ENCODE results near the gene AQP10. TPM values are rescaled to one million over a fixed set of nuclear protein-coding genes. Genes with fewer than 3 reads are reported as not detected.

AQP10 gene
- not detected in 5 replicates for total RNA-seq (2022; extraction: Qiagen RNA extraction)

GRCh38 chr1:154320882-154321608 is at the start of gene AQP10:
AQP10 (plus strand) TSS chr1:154321093; CDS start chr1:154321156, 63 bp downstream.

DNA sequence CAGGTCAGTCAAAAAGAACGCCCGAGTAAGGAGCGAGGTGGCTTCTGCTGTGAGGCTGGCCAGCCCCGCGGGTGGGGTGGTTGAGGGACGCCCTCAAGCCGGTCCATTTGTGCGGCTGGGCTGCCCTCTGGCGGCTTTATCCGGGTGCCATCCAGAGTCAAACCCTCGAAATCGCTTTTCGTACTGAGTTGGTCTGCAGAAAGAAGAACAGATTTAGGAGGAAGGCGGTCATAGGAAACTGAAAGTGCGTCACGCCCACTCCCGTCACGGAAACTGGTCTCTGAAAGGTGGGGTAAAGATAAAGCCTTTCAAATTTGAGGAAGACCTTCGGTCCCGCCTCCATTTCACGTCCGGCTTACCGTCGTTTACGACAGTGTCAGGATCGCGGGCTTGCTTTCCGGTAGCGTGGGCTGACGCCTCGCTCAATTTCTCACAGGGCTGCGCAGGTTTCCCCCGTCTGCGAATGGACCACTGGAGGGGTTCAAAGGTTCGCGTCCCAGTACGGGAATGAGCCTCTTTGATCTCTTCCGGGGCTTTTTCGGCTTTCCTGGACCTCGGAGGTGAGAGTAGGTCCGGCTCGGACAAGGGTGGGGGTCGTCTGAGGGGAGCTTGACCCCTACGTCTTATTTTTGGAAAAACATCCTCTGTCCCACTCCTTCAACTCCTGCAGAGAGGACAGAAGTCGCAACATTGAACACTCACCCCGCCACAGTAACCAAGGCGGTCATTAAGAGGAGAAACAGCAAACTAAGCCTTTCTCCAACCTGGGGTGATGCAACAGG is 48.5 kb upstream of the AQP10 start, which contains the start of gene HAX1:
Gene HAX1 (plus strand): TSS at position 413 of the 782 bp plus-strand sequence. CDS start 95 bp downstream, at position 508.

DNA sequence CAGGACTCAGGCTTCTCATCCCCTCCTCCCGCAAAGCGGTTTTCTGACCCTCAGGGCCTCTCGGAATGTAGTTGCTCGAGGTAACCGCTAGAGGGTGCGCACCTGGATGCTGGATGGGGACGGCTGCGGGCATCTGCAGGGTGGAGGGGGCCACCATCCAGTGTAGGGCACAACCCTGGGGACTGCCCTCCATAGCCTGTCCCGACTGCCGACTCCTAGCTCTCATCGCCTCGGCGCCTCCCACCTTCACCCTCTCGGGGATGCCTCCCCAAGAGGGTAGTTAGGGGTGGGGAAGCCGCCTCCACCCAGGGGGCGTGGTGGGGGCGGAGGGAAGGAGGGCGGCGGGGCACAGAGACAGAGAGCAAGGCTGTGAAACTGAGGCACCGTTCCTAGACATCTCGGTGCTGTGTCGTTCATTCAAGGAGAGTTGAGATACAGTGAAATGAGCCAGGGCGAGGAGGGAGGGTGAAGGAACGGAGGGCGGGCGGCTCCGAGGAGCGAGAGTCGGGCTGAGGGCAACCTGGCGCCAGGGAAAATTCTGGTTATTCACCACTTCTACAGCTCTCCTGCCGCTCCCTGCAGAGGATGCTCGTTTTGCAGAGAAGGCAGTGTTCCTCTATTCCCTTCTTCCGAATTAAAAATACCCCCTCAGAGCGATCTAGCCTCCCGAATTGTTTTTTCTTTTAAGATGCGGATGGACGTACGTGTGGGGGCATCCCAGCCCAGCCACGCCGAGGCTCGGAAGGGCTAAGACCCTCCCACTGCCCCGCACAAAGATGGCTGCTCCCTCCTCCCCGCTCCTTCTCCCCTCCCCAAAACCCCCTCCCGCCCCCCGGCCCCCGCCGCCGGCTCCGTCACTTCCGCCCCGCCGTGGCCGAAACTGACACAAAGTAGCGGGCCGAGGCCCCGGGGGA is 4.0 kb downstream of the AQP10 start, which contains the start of gene ATP8B2:
Gene ATP8B2 (plus strand): TSS at position 857 of the 914 bp plus-strand sequence. CDS start 2,617 bp downstream, outside the sequence.

Other genes with a start within 250 kb of the AQP10 start
- not detected in 5 replicates for gene NUP210L, start 166.0 kb upstream of the AQP10 start, total RNA-seq (2022; extraction: Qiagen RNA extraction)
- gene TPM3, start 129.0 kb upstream of the AQP10 start, total RNA-seq (2022; extraction: Qiagen RNA extraction), result 457 to 634 TPM (median 478 TPM) in 5 replicates
- gene CFAP141, start 114.8 kb upstream of the AQP10 start, total RNA-seq (2022; extraction: Qiagen RNA extraction), result 0.37 TPM in 1 of 5 replicates, not detected in the others
- gene UBAP2L, start 100.1 kb upstream of the AQP10 start, total RNA-seq (2022; extraction: Qiagen RNA extraction), result 102 to 107 TPM (median 105 TPM) in 5 replicates
- gene HAX1, start 48.5 kb upstream of the AQP10 start, total RNA-seq (2022; extraction: Qiagen RNA extraction), result 90.6 to 108 TPM (median 94.6 TPM) in 5 replicates
- gene ATP8B2, start 4.4 kb downstream of the AQP10 start, total RNA-seq (2022; extraction: Qiagen RNA extraction), result 30.7 to 36.3 TPM (median 35.6 TPM) in 5 replicates
- gene IL6R, start 84.2 kb downstream of the AQP10 start, total RNA-seq (2022; extraction: Qiagen RNA extraction), result 22.3 to 28.8 TPM (median 23.7 TPM) in 5 replicates
- gene TDRD10, start 181.1 kb downstream of the AQP10 start, total RNA-seq (2022; extraction: Qiagen RNA extraction), result 0.05 to 0.06 TPM in 2 of 5 replicates, not detected in the others
- gene SHE, start 181.3 kb downstream of the AQP10 start, total RNA-seq (2022; extraction: Qiagen RNA extraction), result 0.10 to 0.17 TPM (median 0.15 TPM) in 5 replicates
- gene UBE2Q1, start 237.6 kb downstream of the AQP10 start, total RNA-seq (2022; extraction: Qiagen RNA extraction), result 49.4 to 65.4 TPM (median 58.8 TPM) in 5 replicates
- gene CHRNB2, start 246.7 kb downstream of the AQP10 start, total RNA-seq (2022; extraction: Qiagen RNA extraction), result 0.32 to 0.51 TPM (median 0.39 TPM) in 5 replicates

Measured in A549 treated with AZD2906 at 1 μM for 4 hours (cell line).